NCI-H774 (cell line): Measurements from ENCODE around the gene CPED1.
A peak's percentile ranks its signal among the peaks of the same experiment; 100 is the strongest.

Source experiments
- DNase-seq: peaks from one replicate; lab custom pipeline; 2025; lab: John Stamatoyannopoulos, UW

Gene CPED1

DNA sequence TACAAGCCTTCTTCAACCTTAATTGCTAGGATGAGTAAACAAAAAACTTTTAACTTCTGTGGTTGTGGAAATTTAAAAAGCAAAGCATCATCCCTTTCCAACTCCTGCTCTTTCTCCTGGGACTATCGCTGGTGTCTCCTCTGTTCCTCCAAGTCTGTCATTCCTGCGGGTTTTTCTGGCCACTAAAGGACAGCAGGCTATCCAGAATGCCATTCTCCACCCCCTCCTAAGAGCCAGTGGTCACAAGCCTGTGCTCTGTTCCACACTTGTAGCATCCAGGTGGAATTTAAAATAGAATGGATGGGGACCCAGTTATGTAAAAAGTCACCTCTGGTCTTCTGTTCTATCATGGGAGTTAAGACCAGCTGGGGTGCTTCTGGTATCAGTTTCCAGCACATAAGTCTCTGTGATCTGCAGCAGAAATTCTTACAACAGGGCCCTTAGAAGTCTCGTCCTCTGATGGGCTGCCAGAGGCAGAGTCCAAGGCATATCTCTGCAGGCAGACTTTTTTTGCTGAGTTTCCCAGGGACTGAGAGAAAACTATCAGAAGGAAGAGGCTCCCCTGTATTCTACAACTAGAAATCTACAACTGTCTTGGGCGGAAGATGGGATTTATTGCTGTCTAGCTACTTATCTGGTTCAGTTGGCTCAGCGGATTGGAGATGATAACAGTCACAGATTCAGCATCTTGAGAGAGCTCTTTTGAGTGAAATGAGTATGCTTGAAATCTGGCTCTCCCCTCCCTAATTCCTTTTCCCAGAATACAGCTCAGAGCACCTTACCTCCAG, 335.2 kb downstream of the CPED1 start:
- no peak for DNase-seq

DNA sequence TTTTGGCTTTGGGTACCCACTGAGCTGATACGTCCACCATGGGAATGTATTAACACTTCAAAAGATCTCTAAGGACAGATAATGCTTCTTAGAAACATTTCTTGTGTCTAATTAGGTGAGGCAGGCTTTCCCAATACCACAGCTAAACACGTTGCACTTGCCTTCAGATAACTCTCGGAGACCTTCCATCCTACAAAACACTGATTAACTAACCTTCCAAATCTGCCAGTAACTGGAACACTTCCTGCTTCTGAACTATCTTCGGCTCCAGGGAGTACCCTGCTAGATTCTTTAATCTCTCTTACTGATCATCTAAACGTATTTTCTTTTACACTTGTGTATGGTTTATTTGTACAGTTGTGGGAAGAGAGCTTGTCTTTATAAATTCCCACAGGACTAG, 339.2 kb downstream of the CPED1 start:
- no peak for DNase-seq

DNA sequence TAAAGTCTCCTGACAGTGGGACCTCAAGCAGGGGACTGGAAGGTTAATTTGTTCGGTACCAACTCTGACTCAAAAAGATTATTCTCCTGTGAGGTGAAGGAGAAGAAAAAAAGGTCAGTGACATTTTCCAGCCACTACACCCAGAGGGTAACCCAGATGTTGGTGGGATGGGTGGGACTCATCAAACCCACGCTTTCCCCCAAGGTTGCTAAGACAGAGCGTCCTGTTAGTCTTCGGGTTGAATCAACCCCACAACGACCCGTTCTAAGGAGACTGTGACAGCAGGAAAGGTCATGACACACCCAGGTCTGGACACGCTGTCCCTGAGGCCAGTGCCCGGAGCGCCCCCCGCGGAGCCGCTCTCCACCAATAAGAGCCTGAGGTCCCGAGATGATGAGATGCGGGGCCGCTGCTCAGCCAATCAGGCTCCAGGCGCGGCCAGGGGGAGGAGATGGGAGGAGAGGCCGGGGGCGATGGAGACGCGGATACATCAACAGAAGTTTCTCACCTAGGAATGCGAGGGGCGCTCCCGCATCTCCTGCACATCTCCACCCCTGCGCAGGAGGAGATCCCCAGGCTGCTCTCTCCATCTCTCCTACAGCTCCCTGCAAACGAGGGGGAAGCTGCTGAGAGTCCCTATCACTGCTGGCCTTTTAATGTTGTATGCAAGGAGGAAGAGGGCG, 340.1 kb downstream of the CPED1 start, which contains the start of gene WNT16:
Gene WNT16, plus strand, starts transcription at position 493 of the 683 bp plus-strand sequence. CDS start 293 bp downstream, outside the sequence.
- DNase-seq, result no peak

DNA sequence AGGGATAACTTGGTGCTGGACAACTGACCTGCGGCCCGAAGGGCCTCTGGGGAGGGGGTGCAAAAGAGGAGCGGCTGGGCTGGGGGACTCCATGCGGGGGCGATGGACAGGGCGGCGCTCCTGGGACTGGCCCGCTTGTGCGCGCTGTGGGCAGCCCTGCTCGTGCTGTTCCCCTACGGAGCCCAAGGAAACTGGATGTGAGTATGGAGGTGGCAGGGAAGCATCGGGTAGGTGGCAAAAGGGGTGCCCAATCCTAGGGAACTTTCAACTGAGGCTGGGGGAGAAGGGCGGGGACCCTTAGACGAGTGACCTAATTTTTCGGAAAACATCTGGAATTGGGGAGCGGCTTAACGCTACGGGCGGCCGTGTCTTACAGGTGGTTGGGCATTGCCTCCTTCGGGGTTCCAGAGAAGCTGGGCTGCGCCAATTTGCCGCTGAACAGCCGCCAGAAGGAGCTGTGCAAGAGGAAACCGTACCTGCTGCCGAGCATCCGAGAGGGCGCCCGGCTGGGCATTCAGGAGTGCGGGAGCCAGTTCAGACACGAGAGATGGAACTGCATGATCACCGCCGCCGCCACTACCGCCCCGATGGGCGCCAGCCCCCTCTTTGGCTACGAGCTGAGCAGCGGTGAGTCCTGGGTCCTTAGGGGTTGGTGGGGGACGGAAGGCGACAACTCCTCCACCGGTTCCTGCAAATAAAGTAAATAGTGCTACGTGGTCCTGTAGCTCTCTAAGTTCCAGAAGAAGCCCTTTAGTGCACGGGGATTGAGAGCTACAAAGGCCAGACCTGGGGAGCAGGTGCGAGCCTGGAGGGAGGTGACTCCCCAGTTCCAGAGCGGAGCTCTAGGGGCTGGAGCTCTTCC, 340.9 kb downstream of the CPED1 start:
- no peak for DNase-seq

DNA sequence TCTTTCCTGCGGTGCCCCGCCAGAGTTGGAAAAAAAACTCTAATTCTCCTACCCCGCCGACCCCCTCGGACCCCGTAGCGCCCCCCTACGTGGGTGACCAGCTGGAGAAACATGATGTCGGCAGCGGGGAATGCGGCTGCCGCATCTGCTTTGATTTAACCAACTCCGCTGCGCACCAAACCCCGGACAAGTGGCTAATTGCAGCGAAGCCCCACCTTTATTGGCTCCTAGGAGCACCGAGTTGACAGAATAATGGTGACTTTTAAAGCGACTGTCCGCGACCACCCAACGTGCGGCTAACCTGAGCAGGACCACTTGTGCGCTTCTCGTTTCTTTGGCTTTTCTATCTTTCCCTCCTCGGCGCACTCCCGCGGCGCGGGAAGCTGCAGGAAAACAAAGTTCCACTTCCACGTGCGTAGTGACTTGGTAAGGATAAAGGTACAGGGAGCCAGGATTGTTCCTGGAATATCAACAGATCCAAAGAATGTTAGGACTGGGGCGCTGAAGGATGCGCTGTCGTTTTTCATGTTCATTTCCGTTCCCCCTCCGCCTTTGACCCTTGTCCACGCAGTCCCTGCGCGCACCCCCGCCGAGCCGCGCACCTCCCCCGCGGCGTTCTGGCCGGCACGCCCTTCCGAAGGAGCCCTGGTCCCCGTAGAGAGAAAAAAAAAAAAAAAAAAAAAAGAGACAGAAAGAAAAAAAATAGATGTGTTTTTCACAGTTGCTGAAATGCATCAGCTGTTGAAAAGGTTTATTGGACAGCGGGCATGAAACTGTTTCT, 341.7 kb downstream of the CPED1 start:
- DNase-seq, result peak; percentile 30

DNA sequence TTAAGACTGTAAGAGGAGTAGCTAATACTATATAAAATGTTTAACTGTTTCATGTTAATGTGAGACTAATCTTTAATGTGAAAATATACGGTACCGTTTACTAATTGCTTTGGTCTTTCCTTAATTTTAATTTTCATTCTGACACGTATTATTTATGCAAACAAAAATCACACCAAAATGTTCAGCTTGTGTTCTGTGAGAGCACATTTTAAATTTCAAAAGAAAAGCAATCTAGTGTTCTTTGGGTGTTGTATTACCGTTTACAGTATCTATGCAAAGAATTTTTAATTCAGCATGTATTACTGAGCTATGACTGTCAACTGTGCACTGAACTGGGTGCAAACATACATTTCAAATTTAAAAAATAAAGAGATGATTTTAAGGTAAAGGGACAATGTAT, 342.5 kb downstream of the CPED1 start:
- DNase-seq, result no peak

DNA sequence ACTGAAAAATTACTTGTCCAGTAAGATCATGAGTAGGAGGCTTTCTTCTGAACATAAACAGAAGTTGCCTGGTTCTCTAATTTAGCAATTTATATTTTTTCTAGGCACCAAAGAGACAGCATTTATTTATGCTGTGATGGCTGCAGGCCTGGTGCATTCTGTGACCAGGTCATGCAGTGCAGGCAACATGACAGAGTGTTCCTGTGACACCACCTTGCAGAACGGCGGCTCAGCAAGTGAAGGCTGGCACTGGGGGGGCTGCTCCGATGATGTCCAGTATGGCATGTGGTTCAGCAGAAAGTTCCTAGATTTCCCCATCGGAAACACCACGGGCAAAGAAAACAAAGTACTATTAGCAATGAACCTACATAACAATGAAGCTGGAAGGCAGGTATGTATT, 343.1 kb downstream of the CPED1 start:
- DNase-seq, result no peak

DNA sequence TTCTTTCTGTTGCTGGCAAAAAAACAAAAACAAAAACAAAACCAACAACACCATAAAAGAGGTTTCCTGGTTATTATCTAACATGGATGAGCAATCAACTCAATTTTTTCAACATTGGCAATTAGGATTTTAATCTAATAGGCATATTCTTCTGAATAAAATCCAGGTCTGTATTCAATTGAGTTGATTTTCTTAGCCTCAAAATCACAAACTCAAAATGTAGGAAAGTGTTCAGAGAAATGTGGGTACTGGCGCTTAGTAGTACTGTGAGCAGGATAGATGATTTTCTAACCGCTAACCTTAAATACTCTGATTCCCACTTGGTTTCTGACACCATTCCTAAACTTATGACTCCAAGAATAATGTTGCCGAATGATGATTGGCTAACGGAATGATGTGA, 345.9 kb downstream of the CPED1 start:
- no peak for DNase-seq

DNA sequence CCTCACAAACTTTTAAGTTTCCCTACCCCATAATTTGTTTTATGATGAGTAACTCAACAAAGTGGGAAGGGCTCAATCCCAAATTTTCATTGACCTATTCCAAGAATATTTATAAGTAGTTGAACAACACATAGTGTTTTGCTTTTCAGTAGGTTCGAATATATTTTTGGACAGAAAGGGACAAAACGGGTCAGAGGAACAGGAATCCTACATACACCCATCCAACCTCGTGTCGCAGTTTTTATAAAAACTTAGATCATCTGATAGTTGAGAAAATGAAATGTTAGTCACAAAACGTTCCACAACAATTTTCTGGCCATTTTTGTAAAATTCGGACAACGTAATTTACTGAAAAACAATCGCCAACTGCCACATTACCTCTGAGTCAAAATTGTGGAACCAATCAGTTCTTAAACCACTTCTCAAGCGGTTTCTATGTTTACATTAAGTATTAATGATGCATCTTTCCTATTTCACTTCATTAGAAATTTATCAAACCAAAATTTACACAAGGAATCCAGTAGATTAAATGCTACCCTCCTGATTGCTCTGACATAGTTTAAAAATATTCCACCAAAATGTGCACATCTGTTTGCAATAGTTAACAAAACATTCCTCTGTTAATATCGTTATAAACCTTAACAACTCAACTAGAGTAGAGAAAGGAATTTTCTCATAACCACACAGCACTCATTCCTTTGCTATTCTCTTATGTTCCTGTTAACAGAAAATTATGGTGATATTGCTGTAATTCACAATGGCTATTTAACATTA, 346.6 kb downstream of the CPED1 start:
- DNase-seq, result no peak

DNA sequence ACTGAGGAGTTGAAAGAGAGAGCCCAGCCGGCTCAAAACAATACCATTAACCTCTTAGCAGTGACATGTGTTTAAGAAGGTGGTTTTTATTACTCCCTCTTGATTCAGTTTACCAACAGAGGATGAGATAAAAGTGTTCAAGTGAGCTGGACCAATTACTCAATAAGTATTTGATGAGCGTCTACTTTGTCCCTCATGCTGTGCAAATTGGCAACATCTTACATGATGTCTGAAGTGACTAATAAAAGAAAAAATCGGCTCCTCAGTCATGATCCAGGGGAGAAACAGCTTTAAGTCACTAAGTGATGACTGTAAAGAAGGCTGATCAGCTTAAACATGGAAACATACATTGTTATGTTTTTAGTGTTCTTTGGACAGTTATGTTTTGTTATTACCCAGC, 348.1 kb downstream of the CPED1 start:
- no peak for DNase-seq

DNA sequence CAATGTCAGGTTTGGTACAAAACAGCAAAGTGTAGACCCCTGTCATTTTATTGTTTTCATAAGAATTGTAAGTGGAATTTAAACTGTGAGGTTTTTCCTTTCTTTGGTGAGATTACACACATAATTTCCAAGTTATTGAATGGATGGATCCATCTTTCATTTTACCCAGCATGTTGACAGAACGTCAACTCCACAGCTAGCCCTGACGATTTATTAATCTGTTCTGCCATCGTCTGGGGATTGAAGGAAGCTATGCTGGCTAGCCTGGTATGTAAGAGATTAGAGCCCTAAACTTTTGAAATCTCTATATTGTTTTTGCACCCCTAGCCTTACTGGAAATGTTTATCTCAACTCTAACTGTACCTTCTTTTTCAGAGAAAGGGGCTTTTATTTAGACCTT, 348.9 kb downstream of the CPED1 start:
- no peak for DNase-seq

DNA sequence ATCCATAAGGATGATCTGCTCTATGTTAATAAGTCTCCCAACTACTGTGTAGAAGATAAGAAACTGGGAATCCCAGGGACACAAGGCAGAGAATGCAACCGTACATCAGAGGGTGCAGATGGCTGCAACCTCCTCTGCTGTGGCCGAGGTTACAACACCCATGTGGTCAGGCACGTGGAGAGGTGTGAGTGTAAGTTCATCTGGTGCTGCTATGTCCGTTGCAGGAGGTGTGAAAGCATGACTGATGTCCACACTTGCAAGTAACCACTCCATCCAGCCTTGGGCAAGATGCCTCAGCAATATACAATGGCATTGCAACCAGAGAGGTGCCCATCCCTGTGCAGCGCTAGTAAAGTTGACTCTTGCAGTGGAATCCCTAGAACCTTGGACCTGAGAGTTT, 350.6 kb downstream of the CPED1 start:
- no peak for DNase-seq

DNA sequence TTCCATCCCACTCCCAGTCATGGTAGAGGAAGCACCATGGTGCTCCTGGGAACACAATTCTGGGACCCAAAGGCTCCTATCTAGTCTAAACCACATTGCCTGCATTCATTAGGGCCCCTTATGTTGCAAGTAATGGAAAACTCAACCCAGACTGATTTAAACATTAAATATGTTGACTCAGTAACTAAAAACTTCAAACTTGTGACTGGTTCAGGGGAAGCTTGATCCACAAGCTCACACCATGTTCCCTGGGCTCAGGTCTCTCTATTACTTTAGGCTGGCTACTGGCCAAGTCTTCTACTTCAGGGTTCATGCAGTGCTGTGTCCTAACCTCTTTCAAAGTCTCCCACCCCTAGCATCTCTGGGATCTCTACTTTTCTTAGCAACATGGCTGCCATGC, 353.4 kb downstream of the CPED1 start:
- DNase-seq, result no peak

DNA sequence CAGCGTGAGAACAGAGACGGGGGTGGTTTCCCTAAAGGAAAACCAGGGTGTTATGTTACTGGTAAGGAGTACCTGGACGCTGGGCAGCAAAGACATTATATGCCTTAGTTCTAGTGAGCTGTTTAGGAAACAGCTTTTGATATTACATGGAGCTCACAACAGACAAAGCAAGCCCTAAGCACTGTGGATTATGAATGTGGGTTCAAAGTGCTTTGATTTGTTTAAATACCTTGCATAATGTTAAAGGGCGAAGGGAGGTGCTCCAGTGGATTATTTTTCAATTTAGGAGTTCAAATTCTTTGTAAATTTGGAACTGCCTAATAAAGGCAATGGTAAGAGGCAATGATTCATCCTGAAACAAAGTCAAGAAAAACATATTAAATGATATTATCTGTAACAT, 354.1 kb downstream of the CPED1 start:
- DNase-seq, result no peak

DNA sequence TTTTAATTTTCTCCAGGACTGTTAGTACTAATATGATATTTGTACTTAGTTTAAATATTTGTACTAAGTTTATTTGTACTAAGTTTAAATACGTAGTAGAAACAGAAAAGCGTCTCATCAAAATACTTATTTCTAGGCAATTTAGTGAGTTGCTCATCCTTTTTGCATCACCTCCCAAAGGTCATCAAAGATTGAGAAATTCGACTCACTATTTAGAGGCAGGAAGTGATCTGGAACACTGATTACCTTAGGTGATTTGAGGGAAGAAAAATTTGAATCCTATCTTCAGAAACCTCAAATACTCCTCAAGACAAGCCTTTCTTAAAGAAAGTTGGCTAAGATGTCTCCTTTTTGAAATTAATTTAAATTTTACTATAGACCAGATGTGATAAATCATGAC, 354.8 kb downstream of the CPED1 start:
- DNase-seq, result no peak

DNA sequence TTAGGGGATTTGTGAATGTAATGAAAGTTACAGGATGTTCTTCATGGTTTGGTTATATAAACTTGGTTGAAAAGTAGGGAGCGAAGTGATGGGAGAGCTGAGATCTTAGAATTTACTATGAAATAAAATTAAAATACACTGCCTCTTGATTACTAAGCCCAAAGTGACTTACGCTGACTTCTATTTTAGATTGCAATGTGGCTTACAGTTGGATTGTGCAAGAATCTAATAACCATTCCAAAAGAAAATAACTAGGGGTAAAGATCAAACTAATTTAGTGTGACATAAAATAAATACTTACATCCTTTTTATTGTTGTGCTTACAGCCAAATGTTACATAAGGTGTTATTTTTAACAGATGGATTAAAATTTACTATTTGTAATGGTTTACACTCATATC, 355.6 kb downstream of the CPED1 start:
- no peak for DNase-seq

DNA sequence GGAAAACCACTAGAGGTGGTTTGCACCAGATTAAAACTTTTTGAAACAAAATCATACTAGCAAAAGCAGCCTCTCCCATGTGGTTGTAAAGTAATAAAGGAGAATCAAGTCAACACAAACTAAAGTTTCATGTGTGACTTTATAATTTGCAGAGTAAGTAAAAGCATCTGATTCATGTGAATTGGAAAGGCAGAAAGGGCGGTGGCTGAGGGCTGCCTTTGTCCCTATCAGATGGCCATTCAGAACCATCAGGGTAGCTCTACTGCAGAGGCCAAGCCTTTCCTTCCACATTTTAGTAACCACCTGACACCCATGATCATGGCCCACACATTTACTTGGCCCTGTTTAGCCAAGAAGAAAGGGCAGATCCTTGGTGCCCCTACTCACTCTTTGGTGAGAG, 356.0 kb downstream of the CPED1 start:
- DNase-seq, result no peak
